ENCODE data around the gene ANKRD33B. TPM values are rescaled to one million over a fixed set of nuclear protein-coding genes. Genes with fewer than 3 reads are reported as not detected.

Gene ANKRD33B
- polyA plus RNA-seq, 1 donor (not counting 4 experiments of a cell fraction or from before 2014, with no cell fraction given), result 1.9 TPM

GRCh38 chr5:10681731-10682679, 118.1 kb downstream of the ANKRD33B start:
- Histone ChIP-seq H3K36me3 (ENCODE audit: control insufficient read depth in 2 of 2, extremely low read depth in 1 of 2, insufficient read depth in 2 of 2, low read length in 2 of 2) (peaks cover 10 to 34% of the 10 kb centered on the region in 2 experiments), H3K9ac (ENCODE audit: control insufficient read depth, extremely low read depth, insufficient read depth, low read length) (no peak overlapping the region), H3K4me2 (ENCODE audit: control insufficient read depth, extremely low read depth, insufficient read depth, low read depth, low read length) (no peak overlapping the region), H3K9me1 (ENCODE audit: control insufficient read depth, extremely low read depth, insufficient read depth, low read length) (no peaks in the 10 kb centered on the region), H3K4me1 (ENCODE audit: control insufficient read depth, extremely low read depth, insufficient read depth, low read length) (peaks cover 11% of the 10 kb centered on the region), H3K27ac (ENCODE audit: control insufficient read depth, insufficient read depth, low read length) (no peak overlapping the region), H3K27me3 (ENCODE audit: control insufficient read depth, extremely low read depth, insufficient read depth, low read length) (no peaks in the 10 kb centered on the region), H4K20me1 (ENCODE audit: control insufficient read depth, extremely low read depth, insufficient read depth, low read length) (peaks cover 3% of the 10 kb centered on the region), H3K9me3 (ENCODE audit: control insufficient read depth, low read depth, low read length) (no peaks in the 10 kb centered on the region), H2AFZ (ENCODE audit: control insufficient read depth, low read length) (no peak overlapping the region), H3K79me2 (ENCODE audit: control insufficient read depth, insufficient read depth, low read length) (peaks cover 3% of the 10 kb centered on the region), H3K4me3 (ENCODE audit: control insufficient read depth in 2 of 3, extremely low read depth in 1 of 3, insufficient read depth in 2 of 3, low read depth in 1 of 3, low read length in 3 of 3) (no peak overlapping the region)
- FAIRE-seq (no peak), DNase-seq (ENCODE audit: low read depth, low spot score) (no peak)
- dilution Hi-C loops (cut with MboI; ENCODE audit: extremely low pct_ligation_motif_present, low sequenced_read_pairs), result no loop called here
- TF ChIP-seq EZH2 (IDR thresholded peaks at IDR 0.05; ENCODE audit: low read length) (no peak), CTCF (optimal IDR thresholded peaks at IDR 0.05 in 1 of 3, IDR thresholded peaks at IDR 0.05 in 1 of 3, conservative IDR thresholded peaks at IDR 0.05 in 1 of 3; ENCODE audit: extremely low read depth in 1 of 3, insufficient read depth in 2 of 3, low read length in 3 of 3) (no peak)

GRCh38 chr5:10682801-10683525, 119.1 kb downstream of the ANKRD33B start:
- FAIRE-seq (no peak), DNase-seq (ENCODE audit: low read depth, low spot score) (no peak)
- peaks cover 3% of the 10 kb centered on the region for H3K79me2 ChIP-seq (ENCODE audit: control insufficient read depth, insufficient read depth, low read length)
- H3K4me3 ChIP-seq (ENCODE audit: control insufficient read depth in 2 of 3, extremely low read depth in 1 of 3, insufficient read depth in 2 of 3, low read depth in 1 of 3, low read length in 3 of 3), result no peak overlapping the region
- dilution Hi-C loops (cut with MboI; ENCODE audit: extremely low pct_ligation_motif_present, low sequenced_read_pairs), result no loop called here
- no peak overlapping the region for H3K4me2 ChIP-seq (ENCODE audit: control insufficient read depth, extremely low read depth, insufficient read depth, low read depth, low read length)
- H3K27ac ChIP-seq (ENCODE audit: control insufficient read depth, insufficient read depth, low read length), result no peak overlapping the region
- H3K9me3 ChIP-seq (ENCODE audit: control insufficient read depth, low read depth, low read length), result no peaks in the 10 kb centered on the region
- H3K36me3 ChIP-seq (ENCODE audit: control insufficient read depth in 2 of 2, extremely low read depth in 1 of 2, insufficient read depth in 2 of 2, low read length in 2 of 2), result peaks cover 7 to 34% of the 10 kb centered on the region in 2 experiments
- TF ChIP-seq EZH2 (IDR thresholded peaks at IDR 0.05; ENCODE audit: low read length) (no peak), CTCF (optimal IDR thresholded peaks at IDR 0.05 in 1 of 3, IDR thresholded peaks at IDR 0.05 in 1 of 3, conservative IDR thresholded peaks at IDR 0.05 in 1 of 3; ENCODE audit: extremely low read depth in 1 of 3, insufficient read depth in 2 of 3, low read length in 3 of 3) (no peak)
- no peaks in the 10 kb centered on the region for H3K27me3 ChIP-seq (ENCODE audit: control insufficient read depth, extremely low read depth, insufficient read depth, low read length)
- H3K9me1 ChIP-seq (ENCODE audit: control insufficient read depth, extremely low read depth, insufficient read depth, low read length), result no peaks in the 10 kb centered on the region
- H3K4me1 ChIP-seq (ENCODE audit: control insufficient read depth, extremely low read depth, insufficient read depth, low read length), result peaks cover 11% of the 10 kb centered on the region
- H4K20me1 ChIP-seq (ENCODE audit: control insufficient read depth, extremely low read depth, insufficient read depth, low read length), result peaks cover 3% of the 10 kb centered on the region
- H2AFZ ChIP-seq (ENCODE audit: control insufficient read depth, low read length), result no peak overlapping the region
- H3K9ac ChIP-seq (ENCODE audit: control insufficient read depth, extremely low read depth, insufficient read depth, low read length), result no peak overlapping the region

Measured in keratinocyte (primary cell).